Effector memory CD4-positive, alpha-beta T cell (primary cell): Measurements from ENCODE around the gene MARCHF4.

Experiments used
- DNase-seq, 3 donors: peaks; one replicate each; pipeline ENCODE4 v3.0.0-alpha.2; 2020
- H3K27ac ChIP-seq: 2 replicates; pipeline ENCODE4 v1.7.0; 2013; ENCODE audit warnings: mild to moderate bottlenecking, low read length, moderate library complexity; ENCODE audit not compliant: insufficient read depth, poor library complexity, severe bottlenecking
- H3K27me3 ChIP-seq: replicated peaks from 2 replicates; pipeline ENCODE4 v1.7.0; 2013; ENCODE audit warnings: mild to moderate bottlenecking, low read length; ENCODE audit not compliant: insufficient read depth, control insufficient read depth, poor library complexity, severe bottlenecking
- H3K36me3 ChIP-seq: 2 replicates; pipeline ENCODE4 v1.7.0; 2013; ENCODE audit warnings: mild to moderate bottlenecking, low read length, moderate library complexity; ENCODE audit not compliant: control insufficient read depth, insufficient read depth
- H3K4me1 ChIP-seq: 2 replicates; pipeline ENCODE4 v1.7.0; 2013; ENCODE audit warnings: low read length, mild to moderate bottlenecking; ENCODE audit not compliant: control insufficient read depth, insufficient read depth, poor library complexity, severe bottlenecking
- H3K4me3 ChIP-seq: 2 replicates; pipeline ENCODE4 v1.7.0; 2013; ENCODE audit warnings: low read length, low read depth, mild to moderate bottlenecking; ENCODE audit not compliant: insufficient read depth, poor library complexity, severe bottlenecking
- H3K9me3 ChIP-seq: 2 replicates; pipeline ENCODE4 v1.7.0; 2013; ENCODE audit warnings: mild to moderate bottlenecking, low read length, moderate library complexity; ENCODE audit not compliant: control insufficient read depth

Gene MARCHF4

DNA sequence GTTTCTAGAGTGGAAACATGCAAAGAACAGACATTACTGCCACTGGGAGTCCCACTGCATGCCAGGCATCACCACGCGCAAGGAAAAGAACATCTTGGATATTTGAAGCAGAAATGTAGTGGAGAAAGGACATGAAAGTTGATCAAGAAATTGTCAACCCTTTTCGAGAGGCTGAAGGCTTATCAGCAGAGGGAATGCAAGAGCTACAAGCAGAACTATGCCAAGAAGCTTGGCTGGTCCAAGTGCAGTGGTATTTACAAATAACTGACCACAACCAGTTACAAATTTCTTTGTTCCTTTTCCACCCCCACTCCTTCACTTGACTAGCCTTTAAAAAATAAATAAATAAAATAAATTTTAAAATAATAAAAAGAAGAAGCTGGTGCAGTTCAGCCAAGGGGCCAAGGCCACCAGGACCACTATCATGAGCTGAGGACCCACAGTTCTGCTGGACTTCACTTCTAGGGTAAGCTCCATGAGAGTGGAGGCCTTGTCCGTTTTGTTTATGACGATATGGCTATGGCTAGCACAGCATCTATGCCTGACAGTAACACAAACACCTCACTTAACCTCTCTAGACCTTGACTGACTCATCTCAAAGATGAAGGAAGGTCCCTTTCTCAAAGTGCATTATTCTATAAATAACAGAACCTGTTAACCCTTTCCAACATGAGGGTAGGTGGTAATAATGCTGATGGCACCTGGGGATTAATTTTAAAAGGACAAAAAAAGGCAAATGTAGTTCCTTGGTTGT, 20.9 kb downstream of the MARCHF4 start:
- no peak overlapping the region for H3K4me3 ChIP-seq
- no peak for DNase-seq
- H3K27me3 ChIP-seq = no peaks in the 10 kb centered on the region
- H3K27ac ChIP-seq = no peak overlapping the region
- H3K4me1 ChIP-seq = peaks cover 54% of the 10 kb centered on the region
- no peaks in the 10 kb centered on the region for H3K36me3 ChIP-seq
- no peaks in the 10 kb centered on the region for H3K9me3 ChIP-seq

DNA sequence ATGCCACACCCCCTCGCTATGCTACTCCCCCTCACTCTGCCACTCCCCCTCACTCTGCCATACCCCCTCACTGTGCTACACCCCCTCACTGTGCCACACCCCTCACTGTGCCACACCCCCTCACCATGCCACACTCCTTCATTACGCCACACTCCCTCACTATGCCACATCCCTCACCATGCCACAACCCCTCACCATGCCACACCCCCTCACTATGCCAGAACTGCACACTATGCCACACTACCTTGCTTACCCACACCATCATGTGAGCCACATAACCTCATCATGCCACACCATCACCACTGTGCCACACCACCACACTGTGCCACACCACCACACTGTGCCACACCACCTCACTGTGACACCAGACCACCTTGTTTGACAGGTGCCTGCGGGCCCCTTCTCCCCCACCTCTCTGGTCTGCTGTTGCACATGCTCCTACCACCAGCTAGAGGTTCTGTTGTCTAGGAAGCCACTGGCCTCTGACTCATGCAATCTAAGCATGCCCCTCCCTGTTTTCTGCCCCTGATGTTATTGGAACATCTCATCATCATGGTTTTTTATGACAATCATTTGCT, 22.0 kb downstream of the MARCHF4 start:
- DNase-seq = no peak
- H3K36me3 ChIP-seq = no peaks in the 10 kb centered on the region
- H3K27ac ChIP-seq = no peak overlapping the region
- H3K9me3 ChIP-seq = no peaks in the 10 kb centered on the region
- no peaks in the 10 kb centered on the region for H3K27me3 ChIP-seq
- peaks cover 54% of the 10 kb centered on the region for H3K4me1 ChIP-seq
- H3K4me3 ChIP-seq = no peak overlapping the region

DNA sequence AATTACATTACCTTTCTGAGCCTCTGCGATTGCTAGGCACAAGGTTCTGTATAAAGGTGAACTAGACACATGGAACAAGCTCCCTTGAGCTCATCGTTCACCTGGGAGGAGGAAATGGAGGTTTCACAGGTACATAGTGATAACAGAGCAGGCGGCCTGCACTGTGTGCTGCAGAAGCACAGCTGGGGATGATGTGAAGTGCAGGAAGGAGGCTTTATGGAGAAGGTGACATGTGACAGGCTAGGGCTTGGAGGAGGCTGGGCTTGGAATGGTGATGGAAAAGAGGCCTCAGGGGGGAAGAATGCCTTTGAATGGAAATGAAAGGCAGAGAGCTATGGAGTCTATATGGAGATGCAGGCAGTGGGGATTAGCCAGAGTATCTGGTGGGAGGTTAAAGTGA, 22.9 kb downstream of the MARCHF4 start:
- Histone ChIP-seq H3K4me1 (peaks cover 50% of the 10 kb centered on the region), H3K4me3 (no peak overlapping the region), H3K27ac (peak overlapping the region; percentile 7), H3K36me3 (no peaks in the 10 kb centered on the region), H3K9me3 (no peaks in the 10 kb centered on the region), H3K27me3 (no peaks in the 10 kb centered on the region)
- no peak for DNase-seq

DNA sequence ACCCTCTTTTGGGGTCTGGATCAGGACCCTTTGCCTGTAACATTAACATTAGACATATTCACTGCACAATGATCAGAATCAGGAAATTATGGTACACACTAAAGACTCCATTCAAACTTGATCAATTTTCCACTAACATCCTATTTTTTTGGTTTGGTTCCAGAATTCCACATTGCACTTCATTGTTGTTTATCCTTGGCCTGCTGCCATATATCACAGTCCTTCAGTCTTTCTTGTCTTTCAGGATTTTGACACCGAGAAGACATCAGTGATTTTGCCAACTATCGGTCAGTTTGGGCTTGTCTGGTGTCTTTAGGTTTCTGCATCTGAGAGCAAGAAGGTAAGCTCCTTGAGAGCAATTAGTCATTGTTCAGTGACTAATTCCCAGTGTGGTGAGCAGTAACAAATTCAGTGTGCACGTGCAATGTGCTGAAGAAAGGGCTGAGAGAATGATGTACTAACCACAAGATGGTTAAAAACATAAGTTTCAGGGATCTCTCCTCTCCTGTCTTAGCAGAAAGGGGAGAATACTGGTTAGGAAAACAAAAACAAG, 23.5 kb downstream of the MARCHF4 start:
- Histone ChIP-seq H3K27ac (peak overlapping the region; percentile 7), H3K4me1 (peaks cover 45% of the 10 kb centered on the region)
- no peak for DNase-seq

DNA sequence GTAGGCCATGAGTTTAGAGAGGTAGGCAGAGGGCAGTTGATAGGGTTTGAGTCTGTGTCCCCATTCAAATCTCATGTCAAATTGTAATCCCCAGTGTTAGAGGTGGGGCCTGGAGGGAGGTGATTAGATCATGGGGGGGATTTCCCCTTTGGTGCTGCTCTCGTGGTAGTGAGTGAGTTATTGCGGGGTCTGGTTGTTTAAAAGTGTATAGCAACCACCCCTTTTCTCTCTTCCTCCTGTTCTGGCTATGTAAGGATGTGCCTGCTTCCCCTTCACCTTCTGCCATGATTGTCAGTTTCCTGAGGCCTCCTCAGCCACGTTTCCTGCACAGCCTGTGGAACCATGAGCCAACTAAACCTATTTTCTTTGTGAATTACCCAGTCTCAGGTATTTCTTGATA, 25.5 kb downstream of the MARCHF4 start:
- Histone ChIP-seq H3K36me3 (no peaks in the 10 kb centered on the region), H3K4me3 (no peak overlapping the region), H3K4me1 (peaks cover 29% of the 10 kb centered on the region), H3K9me3 (no peaks in the 10 kb centered on the region), H3K27me3 (no peaks in the 10 kb centered on the region), H3K27ac (no peak overlapping the region)
- DNase-seq = no peak

More for the DNA sequence above, 23.5 kb downstream of the MARCHF4 start:
- H3K36me3 ChIP-seq = no peaks in the 10 kb centered on the region
- no peak overlapping the region for H3K4me3 ChIP-seq
- no peaks in the 10 kb centered on the region for H3K27me3 ChIP-seq
- H3K9me3 ChIP-seq = no peaks in the 10 kb centered on the region

DNA sequence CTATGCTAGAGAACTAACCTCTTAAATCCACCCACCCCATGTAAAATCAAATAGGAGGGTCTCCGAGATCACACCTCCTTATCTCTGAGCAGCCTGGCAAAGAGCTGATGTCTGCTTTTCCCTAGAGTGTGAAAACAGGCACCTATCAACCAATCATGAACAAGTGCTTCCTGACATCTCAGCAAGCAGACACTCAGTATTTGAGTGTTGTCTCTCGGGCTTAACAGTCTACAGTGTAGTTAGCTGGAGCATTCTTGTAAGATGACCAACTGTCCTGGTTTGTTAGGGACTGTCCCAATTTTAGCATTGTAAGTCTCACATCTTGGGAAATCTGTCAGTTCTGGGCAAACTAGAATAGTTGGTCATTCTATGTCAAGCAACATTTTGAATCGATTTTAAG, 26.4 kb downstream of the MARCHF4 start:
- Histone ChIP-seq H3K9me3 (no peaks in the 10 kb centered on the region), H3K4me3 (no peak overlapping the region), H3K27ac (no peak overlapping the region), H3K4me1 (peaks cover 20% of the 10 kb centered on the region), H3K27me3 (no peaks in the 10 kb centered on the region), H3K36me3 (no peaks in the 10 kb centered on the region)
- DNase-seq = no peak

DNA sequence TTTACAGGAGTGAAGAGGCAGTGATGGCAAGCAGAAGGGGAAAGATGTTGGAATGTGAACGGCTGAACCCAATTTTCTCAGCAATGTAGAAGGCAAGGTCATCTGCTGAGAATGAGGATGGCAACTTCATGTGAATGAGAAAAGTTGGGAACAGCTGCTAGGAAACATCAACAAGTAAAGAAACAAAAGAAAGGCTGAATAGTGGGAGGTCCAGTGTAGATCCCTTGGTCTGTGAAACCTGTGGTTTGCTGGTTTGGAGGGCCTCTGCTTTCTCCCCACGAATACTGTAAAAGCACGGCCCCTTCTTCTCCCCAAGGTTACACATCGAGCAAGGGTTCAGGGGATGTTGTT, 27.4 kb downstream of the MARCHF4 start:
- H3K27me3 ChIP-seq = no peaks in the 10 kb centered on the region
- H3K4me3 ChIP-seq = no peak overlapping the region
- H3K36me3 ChIP-seq = no peaks in the 10 kb centered on the region
- H3K4me1 ChIP-seq = peaks cover 11% of the 10 kb centered on the region
- no peak overlapping the region for H3K27ac ChIP-seq
- no peak for DNase-seq
- H3K9me3 ChIP-seq = no peaks in the 10 kb centered on the region

DNA sequence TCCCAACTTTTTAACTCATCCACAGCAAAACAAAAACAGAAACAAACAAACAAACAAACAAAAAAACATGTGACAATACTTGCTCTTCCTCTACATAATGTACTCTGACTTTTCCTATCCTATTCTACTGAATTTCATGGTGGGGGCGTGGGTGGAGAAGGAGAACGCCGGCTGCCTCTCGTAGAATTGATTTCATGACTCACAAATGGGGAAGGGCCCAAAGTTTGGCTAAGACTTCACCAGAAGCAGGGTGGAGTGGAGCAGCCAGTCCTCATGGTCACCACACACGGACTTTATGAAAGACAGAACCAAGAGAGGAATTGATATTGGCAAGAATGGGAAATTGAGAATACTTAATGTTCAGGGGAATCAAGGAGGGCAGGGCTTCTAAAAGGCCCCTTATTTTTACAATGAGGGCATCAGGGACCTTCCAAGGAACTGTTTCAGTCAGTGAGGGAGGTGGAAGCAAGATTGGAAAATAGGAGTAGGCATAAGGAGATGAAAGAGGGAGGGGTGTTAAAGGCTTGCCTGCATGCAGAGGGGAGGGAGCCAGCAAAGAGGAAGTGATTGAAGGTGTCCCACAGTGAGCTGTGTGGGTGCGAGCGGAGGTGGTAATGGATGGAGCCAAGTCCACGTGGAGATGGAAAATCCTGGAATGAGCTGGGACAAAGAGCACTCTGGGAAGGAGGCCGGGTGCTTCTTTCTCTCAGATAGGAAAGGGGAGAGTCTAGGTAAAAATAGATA, 27.9 kb downstream of the MARCHF4 start:
- peaks cover 6% of the 10 kb centered on the region for H3K4me1 ChIP-seq

DNA sequence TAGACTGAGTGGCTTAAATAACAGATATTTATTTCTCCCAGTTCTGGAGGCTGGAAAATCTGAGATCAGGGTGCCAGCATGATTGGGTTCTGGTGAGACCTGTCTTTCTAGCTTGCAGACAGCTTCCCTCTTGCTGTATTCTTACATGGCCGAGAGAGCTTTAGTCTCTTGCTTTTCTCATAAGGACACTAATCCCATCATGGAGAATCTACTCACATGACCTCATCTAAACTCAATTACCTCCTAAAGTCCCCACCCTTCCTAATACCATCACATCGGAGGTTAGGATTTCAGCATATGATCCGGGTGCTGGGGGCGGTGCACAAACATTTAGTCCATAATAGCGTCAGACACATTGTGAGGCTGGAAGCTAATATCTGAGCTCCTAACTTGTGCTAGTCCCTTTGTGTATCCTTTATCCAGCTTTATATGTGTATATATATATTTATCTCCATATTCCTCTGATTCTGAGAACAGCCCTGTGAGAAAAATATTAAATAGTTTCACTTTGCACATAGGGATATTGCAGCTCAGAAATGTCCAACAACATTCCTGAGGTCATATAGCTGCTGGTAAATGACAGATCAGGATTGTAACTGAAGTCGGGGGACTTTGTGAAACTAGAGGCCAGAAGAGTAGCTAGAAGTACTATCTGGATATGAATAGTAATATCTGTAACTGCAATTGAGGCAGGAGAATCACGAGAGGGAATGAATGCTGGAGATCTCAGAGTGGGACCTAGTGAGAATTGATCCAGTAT, 28.9 kb downstream of the MARCHF4 start:
- DNase-seq = no peak
- Histone ChIP-seq H3K27ac (no peak overlapping the region), H3K9me3 (no peaks in the 10 kb centered on the region), H3K27me3 (no peaks in the 10 kb centered on the region), H3K4me3 (no peak overlapping the region), H3K36me3 (no peaks in the 10 kb centered on the region), H3K4me1 (no peaks in the 10 kb centered on the region)

More for the DNA sequence above, 27.9 kb downstream of the MARCHF4 start:
- H3K4me3 ChIP-seq = no peak overlapping the region
- no peaks in the 10 kb centered on the region for H3K27me3 ChIP-seq
- DNase-seq = no peak
- H3K9me3 ChIP-seq = no peaks in the 10 kb centered on the region
- H3K27ac ChIP-seq = no peak overlapping the region
- no peaks in the 10 kb centered on the region for H3K36me3 ChIP-seq
